ENCODE data around the gene ZNF8.

- TF ChIP-seq, protein P1, sequence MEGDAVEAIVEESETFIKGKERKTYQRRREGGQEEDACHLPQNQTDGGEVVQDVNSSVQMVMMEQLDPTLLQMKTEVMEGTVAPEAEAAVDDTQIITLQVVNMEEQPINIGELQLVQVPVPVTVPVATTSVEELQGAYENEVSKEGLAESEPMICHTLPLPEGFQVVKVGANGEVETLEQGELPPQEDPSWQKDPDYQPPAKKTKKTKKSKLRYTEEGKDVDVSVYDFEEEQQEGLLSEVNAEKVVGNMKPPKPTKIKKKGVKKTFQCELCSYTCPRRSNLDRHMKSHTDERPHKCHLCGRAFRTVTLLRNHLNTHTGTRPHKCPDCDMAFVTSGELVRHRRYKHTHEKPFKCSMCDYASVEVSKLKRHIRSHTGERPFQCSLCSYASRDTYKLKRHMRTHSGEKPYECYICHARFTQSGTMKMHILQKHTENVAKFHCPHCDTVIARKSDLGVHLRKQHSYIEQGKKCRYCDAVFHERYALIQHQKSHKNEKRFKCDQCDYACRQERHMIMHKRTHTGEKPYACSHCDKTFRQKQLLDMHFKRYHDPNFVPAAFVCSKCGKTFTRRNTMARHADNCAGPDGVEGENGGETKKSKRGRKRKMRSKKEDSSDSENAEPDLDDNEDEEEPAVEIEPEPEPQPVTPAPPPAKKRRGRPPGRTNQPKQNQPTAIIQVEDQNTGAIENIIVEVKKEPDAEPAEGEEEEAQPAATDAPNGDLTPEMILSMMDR (conservative IDR thresholded peaks at IDR 0.05; ENCODE audit: low read length), result no peak
- TF ChIP-seq EZH2phosphoT487 (IDR thresholded peaks at IDR 0.05; ENCODE audit: borderline replicate concordance, low read depth, low read length), result no peak
Observed at GRCh38 chr19:58237324-58237723, 41.4 kb upstream of the ZNF8 start.
